HG03064 (cell line): Measurements from ENCODE around the gene NUP210.

Experiments used
- ATAC-seq: cut with Tn5 transposase; IDR thresholded peaks from one replicate; pipeline ENCODE4 v1.9.1; 2021; ENCODE audit warnings: low read depth; ENCODE audit not compliant: unreplicated experiment

The NUP210 gene

DNA sequence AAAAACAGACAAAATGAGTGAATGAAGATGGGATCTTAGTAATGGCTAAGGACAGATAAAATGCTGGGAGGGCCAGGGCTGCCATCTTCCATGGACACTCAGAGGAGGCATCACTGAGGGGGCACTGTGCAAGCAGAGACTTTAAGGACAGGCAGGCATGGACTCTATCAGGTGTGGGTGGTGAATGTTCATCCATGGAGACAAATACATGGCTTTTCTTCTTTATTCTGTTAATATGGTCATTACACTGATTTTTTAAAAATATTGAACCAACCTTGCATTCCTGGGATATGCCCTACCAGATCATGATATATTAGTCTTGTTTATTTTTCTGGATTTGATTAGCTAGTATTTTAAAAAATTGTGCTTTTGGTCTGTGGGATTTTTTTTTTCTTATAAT lies 12.2 kb downstream of the NUP210 start:
- ATAC-seq: no peak

DNA sequence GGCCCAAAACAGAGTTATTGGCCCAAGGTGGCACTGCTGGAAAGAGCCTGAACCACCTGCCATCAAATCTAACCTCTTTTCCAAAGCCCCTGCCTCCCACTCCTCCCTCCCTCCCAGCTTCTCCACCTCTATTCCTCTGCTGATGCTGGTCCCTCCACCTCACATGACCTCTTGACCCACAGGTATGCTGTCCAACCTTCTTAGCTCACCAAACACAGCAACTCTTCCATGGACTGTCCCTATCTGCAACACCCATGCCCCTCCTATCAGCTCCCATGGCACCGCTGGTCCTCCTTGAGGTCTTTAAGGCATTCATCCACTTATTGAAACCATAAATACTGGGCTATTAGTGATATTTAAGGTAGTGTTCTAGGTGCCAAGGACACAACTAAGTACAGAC lies 12.6 kb downstream of the NUP210 start:
- ATAC-seq: no peak

DNA sequence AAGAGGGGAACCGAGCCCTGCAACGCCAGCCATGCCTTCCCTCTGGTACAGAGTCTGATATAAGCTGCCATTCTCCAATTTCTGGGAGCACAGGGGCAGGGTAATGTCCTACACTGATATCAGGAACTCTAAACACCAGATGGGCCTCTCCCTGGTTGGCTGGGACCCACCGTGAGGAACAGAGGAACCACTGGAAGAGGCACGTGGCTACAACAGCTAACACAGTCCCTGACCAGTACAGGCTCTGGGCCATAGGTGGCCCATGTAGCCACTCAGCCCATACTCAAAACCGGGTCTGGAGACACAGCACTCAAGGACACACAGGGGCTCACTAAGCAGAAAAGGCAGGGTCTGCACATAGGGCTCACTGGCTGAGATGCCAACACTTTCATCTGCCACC lies 13.9 kb downstream of the NUP210 start:
- ATAC-seq: no peak

GRCh38 chr3:13405614-13406013 lies 14.5 kb downstream of the NUP210 start:
- no peak for ATAC-seq

DNA sequence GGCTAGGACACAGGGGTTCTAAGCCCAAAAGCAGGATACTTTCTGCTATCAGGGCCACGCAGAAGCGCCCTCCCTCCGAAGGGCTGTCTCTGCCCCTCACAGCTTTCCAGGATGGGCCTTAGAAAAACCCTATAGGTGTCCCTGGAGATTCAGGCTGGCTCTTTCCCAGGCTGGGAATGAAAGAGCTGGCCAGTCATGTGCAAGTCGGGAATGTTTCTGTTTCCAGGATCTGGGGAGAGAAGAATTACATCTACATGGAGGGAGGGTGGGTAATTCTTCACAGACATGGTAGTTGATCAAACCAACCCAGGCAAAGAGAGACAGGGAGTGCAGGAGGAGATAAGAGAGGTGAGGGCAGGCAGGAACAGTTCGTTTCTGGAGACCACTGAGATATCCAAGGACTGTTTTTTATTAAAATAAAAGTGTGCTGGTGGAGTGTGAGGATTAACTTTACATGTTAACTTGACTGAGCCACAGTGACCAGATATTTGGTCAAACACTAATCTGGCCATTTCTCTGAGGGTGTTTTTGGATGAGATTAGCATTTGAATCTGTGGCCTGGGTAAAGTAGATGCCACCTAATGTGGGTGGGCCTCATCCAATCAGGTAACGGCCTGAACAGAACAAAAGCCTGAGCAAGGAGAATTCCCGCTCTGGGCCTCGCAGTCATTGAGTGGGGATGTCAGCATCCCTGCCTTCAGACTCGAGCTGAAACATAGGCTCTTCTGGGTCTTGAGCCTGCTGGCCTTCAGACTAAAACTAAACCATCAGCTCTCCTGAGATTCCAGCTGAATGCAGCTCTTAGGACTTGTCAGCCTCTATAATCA lies 15.3 kb downstream of the NUP210 start:
- no peak for ATAC-seq

GRCh38 chr3:13403847-13404246 lies 16.3 kb downstream of the NUP210 start:
- ATAC-seq: no peak

DNA sequence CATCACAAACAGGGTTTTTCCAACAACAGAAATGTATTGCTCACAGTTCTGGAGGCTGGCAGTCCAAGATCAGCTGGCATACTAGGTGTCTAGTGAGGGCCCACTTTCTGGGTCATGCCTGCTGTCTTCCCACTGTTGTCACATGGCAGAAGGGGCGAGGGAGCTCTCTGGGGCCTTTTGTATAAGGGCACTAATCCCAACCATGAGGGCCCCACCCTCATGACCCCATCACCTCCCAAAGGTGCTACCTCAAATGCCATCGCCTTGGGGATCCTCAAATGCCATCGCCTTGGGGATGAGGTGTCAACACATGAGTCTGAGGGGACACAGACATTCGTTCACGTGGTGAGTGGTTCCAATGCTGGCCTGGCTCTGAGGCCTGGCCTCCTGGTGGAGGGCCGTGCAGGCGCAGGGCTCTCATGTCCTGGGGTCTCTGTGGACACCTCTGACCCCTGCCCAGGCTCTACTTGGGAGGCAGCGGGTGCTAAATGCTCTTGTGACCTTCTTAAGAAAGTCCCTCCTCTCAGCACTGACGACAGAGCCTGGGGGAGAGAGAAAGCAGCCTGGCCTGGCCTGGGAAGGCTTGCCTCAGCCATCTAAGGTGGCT lies 16.8 kb downstream of the NUP210 start:
- ATAC-seq: no peak

DNA sequence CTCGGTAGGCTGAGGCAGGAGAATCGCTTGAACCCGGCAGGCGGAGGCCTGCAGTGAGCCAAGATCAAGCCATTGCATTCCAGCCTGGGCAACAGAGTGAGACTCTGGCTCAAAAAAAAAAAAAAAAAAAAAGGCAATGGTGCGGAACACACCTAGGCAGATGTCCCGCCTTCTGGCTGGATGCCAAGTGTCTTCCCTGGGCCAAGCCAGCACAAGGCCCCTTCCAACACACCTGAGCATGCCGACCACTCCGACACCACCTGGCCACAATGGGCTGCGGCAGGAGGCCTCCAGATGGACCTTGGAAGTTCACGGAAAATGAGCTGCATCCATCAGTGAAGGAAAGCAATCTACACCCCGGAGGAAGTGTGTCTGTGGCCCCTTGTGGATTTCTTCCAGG lies 19.0 kb downstream of the NUP210 start:
- ATAC-seq: no peak

- no peak for ATAC-seq
These were observed 19.9 kb downstream of the NUP210 start for GRCh38 chr3:13400114-13400673.

DNA sequence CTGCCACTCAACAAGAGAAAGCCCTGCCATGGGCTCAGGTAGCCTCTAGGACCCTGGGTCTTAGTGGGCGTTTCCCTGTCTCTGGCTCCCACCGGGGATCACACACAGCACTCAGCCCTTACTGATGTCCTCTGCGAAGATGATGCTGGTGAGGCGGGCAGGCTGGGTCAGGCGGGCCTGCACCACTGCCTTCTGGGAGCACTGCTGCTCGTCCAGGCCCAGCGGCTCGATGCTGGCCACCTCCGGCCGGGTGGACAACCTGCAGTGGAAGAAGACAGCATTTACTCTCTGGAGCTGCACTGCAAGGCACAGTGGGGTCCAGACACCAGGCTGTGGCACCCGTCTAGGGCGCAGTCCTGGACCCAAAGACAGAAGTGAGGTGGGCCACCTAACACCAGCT lies 20.5 kb downstream of the NUP210 start:
- no peak for ATAC-seq

DNA sequence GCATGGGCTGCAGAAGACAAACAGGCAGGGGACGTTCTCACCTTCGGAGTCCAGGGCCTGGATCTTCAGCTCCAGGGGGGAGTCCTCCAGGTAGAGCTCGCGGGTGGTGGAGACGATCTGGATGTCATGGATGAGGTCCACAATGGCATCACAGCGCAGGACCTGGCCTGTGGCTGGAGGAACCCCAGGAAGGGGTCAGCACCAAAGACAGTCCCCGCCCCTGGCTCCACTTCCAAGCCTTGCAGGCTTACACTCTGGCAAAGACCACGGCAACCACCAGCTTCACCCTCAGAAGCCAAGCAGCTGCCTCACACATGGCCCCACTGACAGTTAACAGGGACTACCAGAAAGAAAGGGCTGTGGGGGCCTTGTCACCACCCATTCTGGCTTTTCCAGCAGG lies 22.8 kb downstream of the NUP210 start:
- no peak for ATAC-seq

DNA sequence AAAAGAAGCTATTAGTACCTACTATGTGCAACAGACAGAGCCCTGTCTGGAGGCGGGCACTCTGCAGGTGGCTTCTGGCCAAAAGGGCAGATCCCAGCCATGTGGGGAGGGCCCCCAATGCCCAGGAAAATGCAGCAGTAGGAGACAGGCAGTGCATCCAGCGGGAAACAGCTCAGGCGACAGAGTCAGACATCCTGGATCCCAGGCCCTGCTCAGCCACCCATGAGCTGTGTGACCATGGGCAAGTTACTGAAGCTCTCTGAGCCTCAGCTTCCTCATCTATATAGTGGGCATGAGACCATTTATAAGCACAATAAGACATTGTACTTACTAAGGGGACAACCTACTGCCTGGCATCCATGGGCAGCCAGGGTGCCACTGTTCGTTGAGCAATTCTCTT lies 25.8 kb downstream of the NUP210 start:
- ATAC-seq: no peak

DNA sequence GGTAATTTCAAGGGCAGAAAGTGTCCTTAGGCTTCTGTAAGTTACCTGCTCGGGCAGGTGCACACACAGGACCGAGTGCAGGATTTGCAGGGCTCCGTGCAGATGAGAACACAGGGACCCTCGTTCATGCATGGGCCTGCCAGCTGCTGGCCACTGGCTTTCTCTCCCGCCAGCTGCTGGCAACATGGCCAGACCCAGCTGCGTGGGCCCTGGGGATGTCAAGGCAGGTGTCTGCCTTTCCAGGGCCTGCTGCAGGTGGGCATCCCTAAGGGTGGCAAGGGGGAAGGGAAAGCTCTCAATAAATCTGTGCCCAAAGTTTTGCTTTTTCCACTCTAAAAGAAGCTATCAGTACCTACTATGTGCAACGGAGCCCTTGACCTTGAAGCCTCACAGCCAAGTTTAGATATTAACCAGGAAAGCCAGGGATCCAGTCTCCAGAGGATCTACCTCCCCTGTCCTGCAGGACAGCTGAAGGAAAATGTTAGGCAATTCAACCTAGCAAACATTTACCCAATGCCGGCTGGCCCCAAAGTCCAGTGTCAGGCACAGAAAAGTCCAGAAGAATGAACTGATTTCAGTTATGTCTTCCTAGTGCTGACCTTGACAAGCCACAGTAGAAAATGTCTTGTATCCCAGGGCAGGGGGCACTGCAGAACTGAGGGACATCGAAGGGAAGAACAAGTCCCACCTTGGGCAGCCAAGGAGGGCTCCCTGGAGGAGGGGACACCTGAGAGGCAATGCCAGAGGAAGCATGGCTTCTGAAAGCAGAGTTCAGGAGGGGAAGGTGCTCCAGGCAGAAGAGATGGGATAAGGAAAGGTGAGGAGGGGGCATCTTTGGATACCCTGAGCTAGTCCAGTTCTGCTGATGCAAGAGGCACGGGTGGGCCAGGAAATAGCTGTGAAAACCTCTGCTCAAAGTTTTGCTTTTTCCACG lies 26.4 kb downstream of the NUP210 start:
- no peak for ATAC-seq

- no peak for ATAC-seq
These were observed 28.8 kb downstream of the NUP210 start for GRCh38 chr3:13391308-13391707.

- ATAC-seq: no peak
These were observed 30.7 kb downstream of the NUP210 start for GRCh38 chr3:13389378-13389777.

DNA sequence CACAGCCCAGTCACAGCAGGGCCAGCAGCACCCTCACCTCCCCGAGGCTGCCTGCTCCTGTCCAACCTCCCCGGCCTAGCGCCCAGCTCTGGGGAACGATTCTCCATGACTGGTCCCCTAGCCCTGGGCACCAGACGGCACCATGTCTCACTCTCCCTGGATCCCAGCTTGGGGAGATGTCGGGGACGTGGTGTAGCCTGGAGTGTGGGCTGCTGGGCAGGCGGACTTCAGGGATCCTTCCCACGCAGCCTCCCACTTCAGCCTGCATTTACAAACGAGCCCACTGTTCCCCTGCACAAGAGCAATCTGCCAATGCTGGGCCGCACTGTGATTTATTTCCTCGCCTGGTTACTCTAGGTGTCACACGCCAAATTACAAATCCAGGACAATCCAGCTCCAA lies 31.3 kb downstream of the NUP210 start:
- no peak for ATAC-seq

DNA sequence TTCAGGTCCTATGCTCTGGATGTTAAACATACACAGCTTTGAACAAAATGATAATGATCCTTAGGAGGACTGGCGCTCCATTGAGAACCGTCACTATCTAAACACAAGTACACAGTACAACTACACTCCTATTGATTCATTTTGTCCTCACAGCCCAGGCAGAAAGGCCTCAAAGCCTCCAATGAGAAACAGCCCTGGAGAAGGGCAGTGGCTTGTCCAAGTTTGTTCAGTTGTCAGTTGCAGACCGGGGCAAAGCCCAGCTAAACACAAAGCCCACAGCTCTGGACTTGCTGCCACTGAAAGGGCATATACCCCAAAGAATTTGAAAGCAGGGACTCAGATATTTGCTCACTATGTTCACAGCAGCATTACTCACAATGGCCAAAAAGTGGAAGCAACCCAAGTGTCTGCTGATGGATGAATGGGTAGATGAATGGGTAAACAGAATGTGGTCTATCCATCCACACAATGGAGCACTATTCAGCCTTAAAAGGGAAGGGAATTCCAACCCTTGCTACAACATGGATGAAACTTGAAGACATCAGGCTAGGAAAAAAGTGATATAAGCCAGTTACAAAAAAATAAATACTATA lies 34.7 kb downstream of the NUP210 start:
- no peak for ATAC-seq

- no peak for ATAC-seq
These were observed 39.2 kb downstream of the NUP210 start for GRCh38 chr3:13380971-13381370.

DNA sequence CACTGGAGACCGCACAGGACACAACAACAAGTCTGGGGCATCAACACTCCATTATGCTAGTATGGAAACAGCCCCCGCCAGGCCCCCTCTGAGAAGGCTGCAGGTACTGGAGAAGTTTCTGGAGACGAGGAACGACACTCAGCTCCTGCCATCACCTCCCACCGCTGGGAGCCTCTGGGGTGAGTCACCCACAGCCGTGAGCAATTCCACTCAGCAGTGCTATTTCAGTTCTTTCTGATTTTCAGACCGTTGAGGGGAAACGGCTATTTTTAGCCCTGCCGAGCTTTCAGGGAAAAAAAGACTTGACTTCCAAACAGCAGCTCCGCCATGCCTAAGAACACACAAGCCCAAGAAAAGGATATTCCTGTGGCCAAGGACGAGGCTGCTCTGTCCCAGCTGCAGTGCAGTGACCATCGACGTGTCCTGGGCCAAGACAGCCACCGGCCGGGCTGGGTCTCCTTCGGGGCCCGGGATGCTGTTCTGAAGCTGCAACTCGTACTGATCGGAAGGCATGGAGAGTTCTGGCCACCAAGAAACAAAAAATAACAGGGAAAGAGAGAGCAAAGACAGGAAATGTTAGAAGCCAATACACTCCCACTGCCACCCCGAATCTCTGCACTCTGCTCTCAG lies 40.8 kb downstream of the NUP210 start:
- ATAC-seq: no peak

DNA sequence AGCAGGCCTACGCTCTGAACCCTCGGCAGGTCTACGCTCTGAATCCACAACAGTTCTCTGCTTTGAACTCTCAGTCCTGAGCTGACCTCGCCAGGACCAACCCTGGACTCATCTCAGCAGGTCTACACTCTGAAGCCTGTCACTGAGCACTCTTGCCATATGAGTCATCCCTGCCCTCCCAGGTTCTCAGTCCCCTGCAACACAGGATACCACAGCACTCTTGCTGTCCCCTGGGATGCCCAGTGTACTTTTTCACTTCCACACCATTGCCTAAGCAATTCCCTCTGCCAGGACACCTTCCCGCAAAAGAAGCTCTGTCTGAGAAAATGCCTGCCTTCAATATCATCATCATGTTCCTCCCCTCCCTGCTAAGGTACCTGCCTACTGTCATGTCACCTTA lies 42.0 kb downstream of the NUP210 start:
- peak; percentile 82 for ATAC-seq
